IPS DF 19.7 (cell line): Measurements from ENCODE around the gene CALD1.

ENCODE experiments used
- DNase-seq: peaks from one replicate; pipeline ENCODE4 v3.0.0-alpha.2; 2013; ENCODE audit warnings: low read depth, low spot score

The CALD1 gene

GRCh38 chr7:134892963-134893362, 113.5 kb downstream of the CALD1 start:
- DNase-seq: no peak

- no peak for DNase-seq
These were observed 114.5 kb downstream of the CALD1 start for GRCh38 chr7:134893920-134894319.

DNA sequence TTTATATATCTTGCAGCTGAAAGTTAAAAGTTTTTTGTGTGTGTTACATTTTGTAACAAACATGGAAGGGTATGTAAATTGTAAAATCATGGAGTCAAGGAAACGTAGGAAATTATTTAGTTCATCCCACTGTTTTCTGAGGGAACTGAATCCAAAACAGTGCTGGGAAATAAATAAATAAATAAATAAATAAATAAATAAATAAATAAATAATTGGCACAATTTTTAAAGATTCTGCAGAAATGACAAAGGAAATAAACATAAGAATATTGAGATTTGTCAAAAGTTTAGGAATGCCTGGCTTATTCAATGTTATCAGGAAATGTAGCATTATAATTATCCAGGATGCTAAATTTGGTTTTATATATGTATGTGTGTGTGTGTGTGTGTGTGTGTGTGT, 115.5 kb downstream of the CALD1 start:
- no peak for DNase-seq

DNA sequence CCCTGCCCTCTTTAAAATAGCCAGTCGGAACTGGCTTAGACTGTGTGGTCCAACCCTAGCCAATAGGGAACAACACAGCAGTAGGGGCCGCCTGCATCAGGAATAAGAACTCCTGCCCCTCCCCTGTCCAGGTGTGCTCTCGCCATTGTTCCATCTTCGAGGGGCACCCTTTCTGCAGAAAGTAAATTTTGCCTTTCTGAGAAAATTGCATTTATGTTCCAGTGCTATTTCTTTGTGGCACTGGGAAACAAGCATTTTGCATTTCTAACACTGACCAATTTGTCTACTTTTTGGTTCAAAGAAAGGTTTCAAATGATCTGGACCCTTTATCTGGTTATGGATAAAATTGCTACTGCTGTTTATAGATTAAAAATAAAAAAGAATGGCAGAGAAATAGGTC, 116.6 kb downstream of the CALD1 start:
- DNase-seq: no peak

GRCh38 chr7:134897936-134898335, 118.5 kb downstream of the CALD1 start:
- DNase-seq: no peak

DNA sequence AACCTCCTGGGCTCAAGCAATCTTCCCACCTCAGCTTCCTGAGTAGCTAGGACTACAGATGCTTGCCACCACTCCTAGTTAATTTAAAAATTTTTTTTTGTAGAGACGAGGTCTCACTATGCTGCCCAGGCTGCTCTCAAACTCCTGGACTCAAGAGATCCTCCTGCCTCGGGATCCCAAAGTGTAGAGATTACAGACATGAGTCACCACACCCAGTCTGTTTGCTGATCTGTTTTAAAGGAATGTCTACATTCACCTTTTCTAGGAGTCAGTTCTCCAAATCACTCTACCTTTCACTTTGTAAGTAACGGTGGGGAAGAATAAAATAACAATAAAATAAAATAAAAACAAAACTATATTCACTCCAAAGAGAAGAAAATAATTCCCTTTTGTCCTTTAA, 120.3 kb downstream of the CALD1 start:
- DNase-seq: no peak

- DNase-seq: no peak
These were observed 120.9 kb downstream of the CALD1 start for GRCh38 chr7:134900166-134900982.

DNA sequence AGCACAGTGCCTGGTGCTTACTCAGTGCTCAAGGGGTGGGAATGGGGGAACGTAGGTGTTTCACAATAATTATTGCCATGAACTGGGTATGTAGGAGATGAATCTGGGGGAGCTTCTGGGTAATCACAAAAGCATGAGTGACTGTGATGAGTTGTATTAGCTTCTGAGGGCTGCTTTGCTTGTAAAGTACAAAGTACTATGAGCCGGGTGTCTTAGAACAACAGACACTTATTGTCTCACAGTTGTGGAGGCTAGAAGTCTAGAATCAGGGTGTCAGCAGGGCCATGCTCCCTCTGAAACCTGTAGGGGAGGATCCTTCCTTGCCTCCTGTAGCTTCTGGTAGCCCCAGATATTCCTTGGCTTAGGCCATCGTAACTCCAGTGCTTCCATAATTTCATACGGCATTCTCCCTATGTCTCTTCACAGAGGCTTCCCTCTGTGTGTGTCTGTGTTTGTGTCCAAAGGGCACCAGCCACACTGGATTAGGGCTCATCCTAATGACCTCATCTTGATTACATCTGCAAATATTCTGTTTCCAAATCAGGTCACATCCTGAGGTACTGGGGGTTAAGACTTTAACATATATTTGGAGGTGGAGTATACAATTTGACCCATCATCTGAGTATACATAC, 122.1 kb downstream of the CALD1 start:
- DNase-seq: no peak

- DNase-seq: no peak
These were observed 122.6 kb downstream of the CALD1 start for GRCh38 chr7:134902058-134902457.

DNA sequence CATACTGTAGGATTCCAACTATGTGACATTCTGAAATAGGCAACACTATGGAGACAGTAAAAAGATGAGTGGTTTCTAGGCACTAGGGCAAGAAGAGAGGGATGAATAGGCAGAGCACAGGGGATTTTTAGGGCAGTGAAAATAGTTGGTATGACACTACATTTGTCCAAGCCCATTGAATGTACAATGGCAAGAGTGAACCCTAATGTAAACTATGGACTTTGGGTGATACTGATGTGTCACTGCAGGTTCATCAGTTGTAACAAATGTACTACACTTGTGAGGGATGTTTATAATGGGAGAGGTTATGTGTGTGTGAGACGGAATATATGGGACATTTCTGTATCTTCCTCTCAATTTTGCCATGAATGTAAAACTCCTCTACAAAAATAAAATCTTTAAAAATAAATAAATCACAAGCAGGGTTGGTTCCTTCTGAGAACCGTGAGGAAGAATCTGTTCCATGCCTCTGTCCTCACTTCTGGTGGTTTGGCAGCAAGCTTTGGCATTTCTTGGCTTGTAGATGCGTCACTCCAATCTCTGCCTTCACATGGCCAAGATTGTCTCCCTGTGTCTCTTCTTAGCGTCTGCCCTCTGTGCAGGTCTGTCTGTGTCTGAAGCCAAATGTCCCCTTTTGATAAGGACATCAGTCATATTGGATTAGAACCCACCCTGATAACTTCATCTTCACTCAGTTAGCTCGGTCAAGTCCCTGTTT, 123.8 kb downstream of the CALD1 start:
- no peak for DNase-seq

- DNase-seq: no peak
These were observed 125.9 kb downstream of the CALD1 start for GRCh38 chr7:134905375-134905774.

DNA sequence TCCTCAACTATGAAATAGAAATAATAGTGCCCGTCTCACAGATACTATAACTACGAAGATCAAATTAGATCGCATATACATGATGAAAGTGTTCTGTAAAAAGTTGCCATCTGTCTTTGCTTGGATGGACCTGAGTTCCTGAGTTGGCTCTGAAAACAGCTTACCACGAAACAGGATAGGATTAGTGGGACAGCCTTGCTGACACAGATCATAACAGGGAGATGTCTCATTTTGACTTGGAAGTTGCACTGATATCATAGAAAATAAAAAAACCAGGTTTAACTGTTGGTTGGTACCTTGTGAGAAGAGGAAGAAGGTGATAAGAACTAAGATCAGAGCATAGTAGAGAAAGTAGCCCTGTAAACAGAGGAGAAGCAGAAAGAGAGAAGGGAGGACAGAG, 127.6 kb downstream of the CALD1 start:
- DNase-seq: no peak

DNA sequence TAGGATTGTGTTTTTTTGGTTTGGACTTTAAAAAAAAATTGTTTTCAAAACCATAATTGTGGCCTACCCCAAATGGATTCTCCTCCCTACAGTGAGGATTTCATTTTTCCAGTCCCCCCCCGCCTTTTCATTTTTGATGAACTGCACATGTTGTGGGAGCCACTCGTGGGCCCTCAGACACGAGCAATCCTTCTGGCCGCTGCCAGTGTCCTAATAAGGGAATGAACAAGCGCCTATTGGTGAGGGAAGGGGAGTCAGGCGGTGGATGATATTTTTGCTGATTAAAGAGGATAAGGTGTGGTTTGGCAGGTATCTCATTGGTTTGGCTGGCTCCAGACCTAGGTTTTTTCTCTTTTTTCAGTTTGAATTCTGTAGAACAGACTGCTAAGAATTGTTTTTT, 128.2 kb downstream of the CALD1 start:
- DNase-seq: no peak

- no peak for DNase-seq
These were observed 128.9 kb downstream of the CALD1 start for GRCh38 chr7:134908289-134908688.

GRCh38 chr7:134910214-134910890, 130.9 kb downstream of the CALD1 start:
- DNase-seq: no peak

DNA sequence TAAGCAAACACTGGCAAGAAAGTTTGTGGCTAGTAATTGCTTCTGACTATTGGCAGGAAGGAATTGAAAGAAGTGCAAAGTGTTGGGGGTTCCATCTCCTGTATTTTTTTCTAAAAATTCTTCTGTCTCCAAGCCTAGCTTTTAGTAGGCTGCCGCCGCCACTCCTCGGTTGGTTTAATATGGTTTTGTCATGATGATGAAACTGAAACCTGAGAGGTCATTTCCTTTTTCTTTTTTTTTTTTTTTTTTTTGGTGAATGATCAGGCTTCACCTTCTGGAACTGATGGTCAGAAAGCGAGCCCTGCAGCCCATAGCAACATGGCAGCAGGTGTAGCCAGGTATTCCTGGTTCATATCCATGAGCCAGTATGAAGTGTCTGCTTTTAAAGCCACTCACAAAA, 131.5 kb downstream of the CALD1 start:
- no peak for DNase-seq

GRCh38 chr7:134916171-134916883, 136.9 kb downstream of the CALD1 start:
- DNase-seq: no peak

DNA sequence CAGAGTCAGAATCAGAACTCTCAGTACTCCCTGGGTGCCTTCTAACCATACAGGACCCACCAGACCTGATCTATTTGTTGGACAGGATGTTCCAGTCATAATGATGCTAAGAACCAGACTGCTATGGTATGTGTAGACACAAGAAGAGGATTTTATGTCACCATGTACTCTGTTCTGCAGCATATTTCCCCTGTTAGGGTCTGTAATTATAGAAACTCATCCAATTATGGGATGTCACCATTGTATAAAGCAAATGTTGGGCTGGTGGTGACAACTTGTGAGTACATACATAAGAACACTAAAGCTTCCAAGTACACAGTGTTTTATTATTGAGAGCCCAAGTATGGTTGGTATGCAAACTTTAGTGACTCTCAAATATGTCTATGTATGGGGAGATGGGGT, 139.8 kb downstream of the CALD1 start:
- DNase-seq: no peak

DNA sequence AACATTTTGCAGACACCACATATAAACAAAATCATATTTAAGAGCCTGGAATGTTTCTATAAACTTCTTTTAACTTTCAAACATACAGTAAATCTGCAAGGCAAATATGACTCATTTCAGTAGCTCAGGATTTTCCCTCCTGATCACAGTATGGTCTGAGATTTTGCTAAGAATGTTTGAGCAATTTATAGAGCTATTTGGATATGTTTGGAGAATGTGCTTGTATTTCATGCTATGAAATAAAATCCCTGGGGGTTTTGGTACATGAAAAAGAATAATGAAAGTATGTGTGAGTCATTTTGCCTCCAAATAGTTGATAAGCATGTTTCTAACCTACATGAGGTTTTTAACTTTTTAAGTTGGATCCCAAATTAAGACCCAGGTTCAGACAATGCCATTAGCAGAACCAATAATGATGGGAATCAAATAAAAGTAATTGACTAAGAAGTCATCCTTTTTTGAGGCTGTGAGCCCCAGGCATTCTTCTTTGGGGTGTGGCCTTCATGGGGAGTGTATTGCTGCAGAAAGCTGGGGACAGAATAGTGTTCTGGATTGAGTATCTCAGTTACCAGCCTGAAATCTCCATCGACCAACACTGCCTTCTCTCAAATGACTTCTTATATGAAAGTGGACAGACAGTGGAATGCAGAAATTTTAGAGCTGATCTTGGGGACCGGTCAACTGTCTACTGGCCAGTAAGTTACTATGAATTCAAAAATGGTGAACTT, 140.8 kb downstream of the CALD1 start:
- DNase-seq: no peak

- no peak for DNase-seq
These were observed 143.6 kb downstream of the CALD1 start for GRCh38 chr7:134922720-134923704.
